IMR-90 (cell line): Measurements from ENCODE around the gene ZBTB7B. TPM values are rescaled to one million over a fixed set of nuclear protein-coding genes. Genes with fewer than 3 reads are reported as not detected.

Source experiments
- ELK1 ChIP-seq: fragments of 150-350 bp; IDR thresholded peaks from 2 replicates; pipeline ENCODE4 v1.6.1; 2016; ENCODE audit warnings: low read depth, mild to moderate bottlenecking, low read length, moderate library complexity, borderline replicate concordance
- RFX5 ChIP-seq: IDR thresholded peaks from 2 replicates; pipeline ENCODE4 v1.8.0; 2012; ENCODE audit warnings: low read depth, mild to moderate bottlenecking, low read length, moderate library complexity
- polyA plus RNA-seq, 3 experiments: library from polyadenylated mRNA; depleted of rRNA; stranded (reverse); fragments of >200 nt; gene quantifications; 2 replicates each; pipeline ENCODE4 v1.2.3, GENCODE V29; 2012; ENCODE audit warnings: low replicate concordance in 1 of 3
- total RNA-seq: library from RNA; depleted of rRNA; stranded (reverse); fragments of >200 nt; gene quantifications from 2 replicates; pipeline ENCODE4 v1.2.3, GENCODE V29; 2012

The ZBTB7B gene
- total and polyA plus RNA-seq, 2 of the 4 experiments (the other 2 are of a cell fraction), result 7.7 to 17.4 TPM

GRCh38 chr1:154970631-154971340, 31.8 kb upstream of the ZBTB7B start, which contains the start of gene SHC1 (continued):
- TF ChIP-seq ELK1 (no peak), RFX5 (no peak)
